ENCODE data around the gene GLTP.

The GLTP gene

DNA sequence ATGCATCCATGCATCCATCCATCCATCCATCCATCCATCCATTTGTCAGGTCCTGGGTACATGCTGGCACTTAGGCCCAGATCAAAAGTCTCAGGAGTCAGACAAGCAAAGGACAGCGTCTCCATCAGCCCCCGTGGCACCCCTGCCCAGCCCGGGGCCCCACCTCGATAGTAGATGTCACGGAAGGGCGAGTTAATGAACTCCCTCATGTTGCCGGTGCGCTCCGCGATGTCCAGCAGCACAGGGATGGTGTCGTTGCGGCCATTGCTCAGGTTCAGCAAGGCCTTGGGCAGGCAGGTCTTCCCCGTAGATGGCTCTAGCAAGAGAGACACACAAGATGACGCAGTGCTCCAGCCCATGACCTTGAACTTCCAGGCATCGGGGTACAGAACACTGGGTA is 77.5 kb downstream of the GLTP start:
- TF ChIP-seq CREB1 (IDR thresholded peaks at IDR 0.05; ENCODE audit: low read depth) = no peak
- TF ChIP-seq YY1 (IDR thresholded peaks at IDR 0.05; ENCODE audit: low read depth) = no peak
- TF ChIP-seq, protein P1, sequence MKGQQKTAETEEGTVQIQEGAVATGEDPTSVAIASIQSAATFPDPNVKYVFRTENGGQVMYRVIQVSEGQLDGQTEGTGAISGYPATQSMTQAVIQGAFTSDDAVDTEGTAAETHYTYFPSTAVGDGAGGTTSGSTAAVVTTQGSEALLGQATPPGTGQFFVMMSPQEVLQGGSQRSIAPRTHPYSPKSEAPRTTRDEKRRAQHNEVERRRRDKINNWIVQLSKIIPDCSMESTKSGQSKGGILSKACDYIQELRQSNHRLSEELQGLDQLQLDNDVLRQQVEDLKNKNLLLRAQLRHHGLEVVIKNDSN (IDR thresholded peaks at IDR 0.05) = no peak
- no peak for TF ChIP-seq CEBPB (IDR thresholded peaks at IDR 0.05)
- TF ChIP-seq EGR1 (IDR thresholded peaks at IDR 0.05) = no peak
- no peak for TF ChIP-seq EP300 (IDR thresholded peaks at IDR 0.05; ENCODE audit: borderline replicate concordance)
- TF ChIP-seq TCF12 (IDR thresholded peaks at IDR 0.05; ENCODE audit: low read depth) = no peak

All from Ishikawa (cell line).